Uterus (tissue), 4 donors: ENCODE results near the gene NDUFS7. TPM values are rescaled to one million over a fixed set of nuclear protein-coding genes. Genes with fewer than 3 reads are reported as not detected.

Experiments
- DNase-seq, 2 donors: peaks; one replicate each; pipeline ENCODE4 v3.0.0-alpha.2; 2019 to 2020
- H3K27ac ChIP-seq, 2 donors: fragments of 200-600 bp; sonication (generic); 1 replicate in 1 of 2; 2 replicates in 1 of 2; pipeline ENCODE4 v1.5.1; 2016 to 2018
- H3K27me3 ChIP-seq, 2 donors: fragments of 200-600 bp; sonication (generic); one replicate each; pipeline ENCODE4 v1.5.1; 2018 to 2019; ENCODE audit warnings: control low read depth in 1 of 2
- H3K36me3 ChIP-seq, 2 donors: fragments of 200-600 bp; sonication (generic); one replicate each; pipeline ENCODE4 v1.5.1; 2019; ENCODE audit warnings: control low read depth in 1 of 2
- H3K4me1 ChIP-seq, 2 donors: fragments of 200-600 bp; sonication (generic); one replicate each; pipeline ENCODE4 v1.5.1; 2018 to 2019; ENCODE audit warnings: control low read depth in 1 of 2
- H3K4me3 ChIP-seq, 2 donors: fragments of 200-600 bp; sonication (generic); 1 replicate in 1 of 2; 2 replicates in 1 of 2; pipeline ENCODE4 v1.5.1; 2018 to 2019; ENCODE audit warnings: mild to moderate bottlenecking in 1 of 2
- H3K9me3 ChIP-seq, 2 donors: fragments of 200-600 bp; sonication (generic); one replicate each; pipeline ENCODE4 v1.5.1; 2019; ENCODE audit warnings: control low read depth in 1 of 2
- POLR2A ChIP-seq, 2 donors: fragments of 450-650 bp; IDR thresholded peaks; one replicate each; pipeline ENCODE4 v1.6.1; 2016; ENCODE audit warnings: antibody characterized with exemption in 2 of 2, mild to moderate bottlenecking in 1 of 2, moderate library complexity in 1 of 2
- intact Hi-C: fragments of 100-400 bp; cut with DNase I; formaldehyde crosslinking; loops from one replicate; pipeline ENCODE4 v1.15.1; 2023; ENCODE audit warnings: low total_unique reads
- total RNA-seq, 4 donors: library from RNA; depleted of rRNA in 3 of 4; stranded (reverse); fragments of >200 nt in 3 of 4; gene quantifications; one replicate each; pipeline versions ENCODE4 v1.1.0 to v1.2.4, GENCODE V29; 2014 to 2023
- TF ChIP-seq, protein P1 (sequence below), 4 experiments: fragments of 200-600 bp in 2 of 4; fragments of 450-650 bp in 2 of 4; sonication (generic) in 2 of 4; IDR thresholded peaks; one replicate each; pipeline ENCODE4 v1.5.1; 2016 to 2019; ENCODE audit warnings: antibody characterized with exemption in 4 of 4, mild to moderate bottlenecking in 2 of 4, moderate library complexity in 1 of 4
- donor health status: DM: yes; HTN: yes; CAD: no.

NDUFS7 gene
- total RNA-seq, 4 donors from 2014 or later: 39.2 to 65.5 (median 42.1) TPM

DNA sequence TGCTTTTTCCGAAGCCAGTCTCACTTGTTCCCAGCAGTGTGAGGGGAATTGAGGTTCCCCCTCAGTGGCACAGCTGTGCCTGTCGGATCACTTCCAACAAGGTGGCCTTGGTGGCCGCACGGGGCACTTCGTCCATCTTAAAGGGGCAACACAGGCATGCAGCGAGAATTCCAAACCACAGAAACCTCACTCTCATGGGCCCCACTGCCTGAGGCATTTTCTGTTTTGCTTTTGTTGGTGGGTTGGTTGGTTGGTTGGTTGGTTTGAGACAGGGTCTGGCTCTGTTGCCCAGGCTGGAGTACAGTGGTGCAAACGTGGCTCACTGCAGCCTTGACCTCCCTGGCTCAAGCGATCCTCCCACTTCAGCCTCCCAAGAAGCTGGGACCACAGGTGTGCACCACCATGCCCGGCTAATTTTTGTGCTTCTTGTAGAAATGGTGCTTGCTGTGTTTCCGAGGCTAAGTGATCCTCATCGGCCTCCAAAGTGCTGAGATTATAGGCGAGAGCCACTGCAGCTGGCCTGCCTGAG is 3.7 kb upstream of the NDUFS7 start:
- Histone ChIP-seq H3K9me3 (no peaks in the 10 kb centered on the region), H3K27ac (no peak overlapping the region), H3K27me3 (peaks cover 0 to 4% of the 10 kb centered on the region in 2 donors), H3K4me1 (peaks cover 0 to 13% of the 10 kb centered on the region in 2 donors), H3K4me3 (no peak overlapping the region), H3K36me3 (no peaks in the 10 kb centered on the region)
- DNase-seq: no peak
- intact Hi-C loops: no loop called here
- TF ChIP-seq, protein P1, sequence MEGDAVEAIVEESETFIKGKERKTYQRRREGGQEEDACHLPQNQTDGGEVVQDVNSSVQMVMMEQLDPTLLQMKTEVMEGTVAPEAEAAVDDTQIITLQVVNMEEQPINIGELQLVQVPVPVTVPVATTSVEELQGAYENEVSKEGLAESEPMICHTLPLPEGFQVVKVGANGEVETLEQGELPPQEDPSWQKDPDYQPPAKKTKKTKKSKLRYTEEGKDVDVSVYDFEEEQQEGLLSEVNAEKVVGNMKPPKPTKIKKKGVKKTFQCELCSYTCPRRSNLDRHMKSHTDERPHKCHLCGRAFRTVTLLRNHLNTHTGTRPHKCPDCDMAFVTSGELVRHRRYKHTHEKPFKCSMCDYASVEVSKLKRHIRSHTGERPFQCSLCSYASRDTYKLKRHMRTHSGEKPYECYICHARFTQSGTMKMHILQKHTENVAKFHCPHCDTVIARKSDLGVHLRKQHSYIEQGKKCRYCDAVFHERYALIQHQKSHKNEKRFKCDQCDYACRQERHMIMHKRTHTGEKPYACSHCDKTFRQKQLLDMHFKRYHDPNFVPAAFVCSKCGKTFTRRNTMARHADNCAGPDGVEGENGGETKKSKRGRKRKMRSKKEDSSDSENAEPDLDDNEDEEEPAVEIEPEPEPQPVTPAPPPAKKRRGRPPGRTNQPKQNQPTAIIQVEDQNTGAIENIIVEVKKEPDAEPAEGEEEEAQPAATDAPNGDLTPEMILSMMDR (IDR thresholded peaks at IDR 0.05): no peak
- no peak for TF ChIP-seq POLR2A (IDR thresholded peaks at IDR 0.05)

DNA sequence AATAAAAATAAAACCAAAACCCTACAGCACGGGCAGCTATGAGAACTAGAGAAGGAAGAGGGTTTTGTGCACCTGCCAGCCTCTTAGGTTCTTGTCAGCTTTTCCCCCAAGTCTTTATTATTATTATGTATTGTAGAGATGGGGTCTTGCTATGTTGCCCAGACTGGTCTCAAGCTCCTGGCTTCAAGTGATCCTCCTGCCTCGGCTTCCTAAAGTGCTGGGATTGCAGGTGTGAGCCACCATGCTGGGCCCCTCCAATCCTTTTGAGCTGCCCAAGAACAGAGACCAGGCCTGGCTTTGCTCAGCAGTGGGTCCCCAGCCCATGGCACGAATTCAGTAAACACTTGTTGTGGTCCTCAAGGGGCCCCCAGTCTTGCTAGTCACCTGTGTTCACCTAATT is 1.5 kb upstream of the NDUFS7 start:
- DNase-seq: no peak
- Histone ChIP-seq H3K4me3 (no peak overlapping the region), H3K4me1 (peaks cover 0 to 17% of the 10 kb centered on the region in 2 donors), H3K36me3 (no peaks in the 10 kb centered on the region), H3K27ac (no peak overlapping the region), H3K9me3 (no peaks in the 10 kb centered on the region), H3K27me3 (peaks cover 0 to 4% of the 10 kb centered on the region in 2 donors)
- intact Hi-C loops: no loop called here
- TF ChIP-seq, protein P1 (IDR thresholded peaks at IDR 0.05): no peak
- no peak for TF ChIP-seq POLR2A (IDR thresholded peaks at IDR 0.05)

DNA sequence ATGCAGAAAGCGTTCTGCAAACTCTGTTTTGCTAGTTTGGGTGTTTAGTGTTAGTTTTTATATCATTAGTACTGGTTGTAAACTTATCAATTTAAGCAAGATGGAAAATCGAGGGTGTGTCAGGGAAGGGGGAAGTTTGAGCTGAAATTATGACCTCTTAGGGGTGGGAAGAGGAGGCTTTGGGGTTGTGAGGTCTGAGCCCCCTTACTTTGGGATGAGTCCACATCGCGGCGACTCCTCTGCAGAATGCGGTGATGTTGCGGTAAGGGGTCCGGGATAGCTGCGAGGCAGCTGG is 743 bp upstream of the NDUFS7 start:
- no peak for DNase-seq
- Histone ChIP-seq H3K36me3 (no peaks in the 10 kb centered on the region), H3K27ac (peak overlapping the region in 1 of 2 donors; percentile 31), H3K4me3 (no peak overlapping the region), H3K9me3 (no peaks in the 10 kb centered on the region), H3K27me3 (peaks cover 0 to 4% of the 10 kb centered on the region in 2 donors), H3K4me1 (peaks cover 0 to 17% of the 10 kb centered on the region in 2 donors)
- no peak for TF ChIP-seq POLR2A (IDR thresholded peaks at IDR 0.05)
- TF ChIP-seq, protein P1 (IDR thresholded peaks at IDR 0.05): no peak
- intact Hi-C loops: no loop called here

DNA sequence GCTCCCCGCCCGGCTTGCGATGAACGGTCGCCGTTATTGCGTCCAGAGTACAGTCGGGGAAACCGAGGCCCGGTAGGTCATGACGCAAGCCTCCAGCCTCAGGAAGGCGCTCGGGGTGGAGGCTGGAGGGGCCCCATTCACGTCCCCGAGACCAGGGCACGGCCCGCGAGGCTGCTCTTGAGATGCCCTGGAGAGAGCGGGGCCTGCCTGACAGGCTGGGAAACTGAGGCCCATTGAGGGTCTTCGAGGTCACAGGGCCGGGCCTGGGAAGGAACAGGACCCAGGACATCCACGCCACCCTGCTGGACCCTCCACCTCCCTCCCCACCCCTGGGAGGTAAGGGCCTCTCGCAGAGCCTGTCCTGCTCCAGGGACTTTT is 367 bp downstream of the NDUFS7 start:
- Histone ChIP-seq H3K4me3 (peak overlapping the region; percentile 75 to 95), H3K27me3 (peaks cover 0 to 4% of the 10 kb centered on the region in 2 donors), H3K27ac (peak overlapping the region; percentile 87 to 91), H3K9me3 (no peaks in the 10 kb centered on the region), H3K4me1 (peaks cover 0 to 17% of the 10 kb centered on the region in 2 donors), H3K36me3 (no peaks in the 10 kb centered on the region)
- no peak for TF ChIP-seq POLR2A (IDR thresholded peaks at IDR 0.05)
- TF ChIP-seq, protein P1 (IDR thresholded peaks at IDR 0.05): no peak
- intact Hi-C loops: no loop called here
- no peak for DNase-seq

DNA sequence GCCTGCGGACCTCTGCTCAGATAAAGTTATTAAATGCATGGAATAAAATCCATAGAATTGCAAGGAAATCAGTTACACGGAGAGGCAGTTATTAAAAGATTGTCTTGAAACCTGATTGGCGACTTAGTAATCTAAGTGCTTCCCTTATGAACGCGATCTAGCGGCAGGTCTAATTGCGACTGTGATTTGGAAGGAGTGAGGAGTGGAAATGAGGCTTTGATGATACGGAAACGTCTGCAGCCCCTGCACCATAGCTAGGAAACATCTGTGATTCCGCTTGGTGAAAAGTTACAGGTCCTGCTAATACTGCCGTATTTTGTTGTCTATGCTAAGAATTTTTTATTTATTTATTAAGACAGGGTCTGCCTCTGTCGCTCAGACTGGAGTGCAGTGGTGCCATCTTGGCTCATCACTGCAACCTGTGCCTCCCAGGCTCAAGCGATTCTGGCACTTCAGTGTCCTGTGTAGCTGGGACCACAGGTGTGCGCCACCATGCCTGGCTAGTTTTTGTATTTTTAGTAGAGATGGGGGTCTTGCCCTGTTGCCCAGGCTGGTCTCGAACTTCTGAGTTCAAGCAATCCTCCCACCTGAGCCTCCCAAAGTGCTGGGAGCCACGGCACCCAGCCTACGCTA is 887 bp downstream of the NDUFS7 start:
- Histone ChIP-seq H3K4me3 (peak overlapping the region; percentile 75 to 95), H3K27ac (peak overlapping the region; percentile 87 to 91), H3K9me3 (no peaks in the 10 kb centered on the region), H3K4me1 (peaks cover 0 to 17% of the 10 kb centered on the region in 2 donors), H3K27me3 (peaks cover 0 to 4% of the 10 kb centered on the region in 2 donors), H3K36me3 (no peaks in the 10 kb centered on the region)
- no peak for DNase-seq
- intact Hi-C loops: no loop called here
- TF ChIP-seq, protein P1 (IDR thresholded peaks at IDR 0.05): no peak
- no peak for TF ChIP-seq POLR2A (IDR thresholded peaks at IDR 0.05)
